Stimulated activated CD8-positive, alpha-beta memory T cell treated with anti-CD3 and anti-CD28 coated beads, Interleukin-2, amount 100 ng/mL, for 1 hour (primary cell): Measurements from ENCODE around the gene NOL11.
"Not testable (repeated sequence)": the region's sequence is repeated elsewhere in the genome, so short reads cannot be mapped to it uniquely, and the experiment has no call there.

Experiments used
- DNase-seq, 2 donors: peaks; one replicate each; pipeline ENCODE4 v3.0.0-alpha.2; 2020; ENCODE audit warnings: low read depth in 2 of 2

Gene NOL11

GRCh38 chr17:67717624-67718324 is at the start of gene NOL11:
NOL11 (plus strand) TSS chr17:67717936; CDS start chr17:67717948, 12 bp downstream.
- peak; percentile 99 for DNase-seq

- no peak for DNase-seq
Measured at GRCh38 chr17:67671493-67671892, 46.2 kb upstream of the NOL11 start.

- no peak for DNase-seq
Measured at GRCh38 chr17:67672592-67673335, 45.0 kb upstream of the NOL11 start.

GRCh38 chr17:67675481-67675880 is 42.3 kb upstream of the NOL11 start:
- no peak for DNase-seq

- no peak for DNase-seq
Measured at GRCh38 chr17:67676305-67676704, 41.4 kb upstream of the NOL11 start.

- no peak for DNase-seq
Measured at GRCh38 chr17:67678414-67678813, 39.3 kb upstream of the NOL11 start.

- DNase-seq: no peak
Measured at GRCh38 chr17:67679225-67679624, 38.5 kb upstream of the NOL11 start.

GRCh38 chr17:67679721-67680120 is 38.0 kb upstream of the NOL11 start:
- no peak for DNase-seq

- DNase-seq: no peak
Measured at GRCh38 chr17:67680445-67681224, 37.1 kb upstream of the NOL11 start.

- no peak for DNase-seq
Measured at GRCh38 chr17:67682196-67682595, 35.5 kb upstream of the NOL11 start.

GRCh38 chr17:67685351-67685750 is 32.4 kb upstream of the NOL11 start:
- DNase-seq: no peak

- DNase-seq: no peak
Measured at GRCh38 chr17:67686241-67686640, 31.5 kb upstream of the NOL11 start.

GRCh38 chr17:67687511-67687910 is 30.2 kb upstream of the NOL11 start:
- DNase-seq: no peak

- DNase-seq: peak in 1 of 2 donors; percentile 4
Measured at GRCh38 chr17:67689534-67690177, 28.1 kb upstream of the NOL11 start.

- no peak for DNase-seq
Measured at GRCh38 chr17:67693811-67694210, 23.9 kb upstream of the NOL11 start.

- DNase-seq: no peak
Measured at GRCh38 chr17:67696347-67696746, 21.4 kb upstream of the NOL11 start.

- no peak for DNase-seq
Measured at GRCh38 chr17:67696853-67697498, 20.8 kb upstream of the NOL11 start.

GRCh38 chr17:67700037-67700724 is 17.6 kb upstream of the NOL11 start:
- no peak for DNase-seq

- DNase-seq: no peak
Measured at GRCh38 chr17:67700725-67701119, 17.0 kb upstream of the NOL11 start.

GRCh38 chr17:67702861-67703260 is 14.9 kb upstream of the NOL11 start:
- DNase-seq: not testable (repeated sequence)

GRCh38 chr17:67707442-67707841 is 10.3 kb upstream of the NOL11 start:
- no peak for DNase-seq
